HEK293 (cell line): ENCODE results near the gene GOLT1B.

ENCODE experiments used
- GLIS2 ChIP-seq: fragments of 450-650 bp; formaldehyde crosslinking; IDR thresholded peaks from 2 replicates; pipeline ENCODE4 v1.5.1; 2016; ENCODE audit warnings: missing biosample characterization, missing genetic modification characterization
- KLF9 ChIP-seq: fragments of 450-650 bp; formaldehyde crosslinking; IDR thresholded peaks from 2 replicates; pipeline ENCODE4 v1.5.1; 2016; ENCODE audit warnings: missing biosample characterization, missing genetic modification characterization, low read depth
- REPIN1 ChIP-seq: fragments of 450-650 bp; formaldehyde crosslinking; IDR thresholded peaks from 2 replicates; pipeline ENCODE4 v1.5.1; 2017; ENCODE audit warnings: missing biosample characterization, missing genetic modification characterization, low read depth
- SCRT2 ChIP-seq: fragments of 450-650 bp; formaldehyde crosslinking; IDR thresholded peaks from 2 replicates; pipeline ENCODE4 v1.5.1; 2016; ENCODE audit warnings: missing biosample characterization, missing genetic modification characterization
- ZBTB20 ChIP-seq: fragments of 450-650 bp; formaldehyde crosslinking; IDR thresholded peaks from 2 replicates; pipeline ENCODE4 v1.5.1; 2016; ENCODE audit warnings: missing biosample characterization, missing genetic modification characterization
- ZBTB8A ChIP-seq: fragments of 450-650 bp; formaldehyde crosslinking; IDR thresholded peaks from 2 replicates; pipeline ENCODE4 v1.5.1; 2016; ENCODE audit warnings: missing biosample characterization, missing genetic modification characterization
- ZNF140 ChIP-seq: fragments of 450-650 bp; formaldehyde crosslinking; IDR thresholded peaks from 2 replicates; pipeline ENCODE4 v1.5.1; 2016; ENCODE audit warnings: missing biosample characterization, missing genetic modification characterization
- ZNF16 ChIP-seq: fragments of 450-650 bp; formaldehyde crosslinking; IDR thresholded peaks from 2 replicates; pipeline ENCODE4 v1.5.1; 2016; ENCODE audit warnings: low read depth, missing biosample characterization, missing genetic modification characterization
- ZNF221 ChIP-seq: fragments of 450-650 bp; formaldehyde crosslinking; IDR thresholded peaks from 2 replicates; pipeline ENCODE4 v1.5.1; 2017; ENCODE audit warnings: missing biosample characterization, missing genetic modification characterization, borderline replicate concordance
- ZNF239 ChIP-seq: fragments of 450-650 bp; formaldehyde crosslinking; IDR thresholded peaks from 2 replicates; pipeline ENCODE4 v1.5.1; 2016; ENCODE audit warnings: missing biosample characterization, missing genetic modification characterization
- ZNF248 ChIP-seq: fragments of 450-650 bp; formaldehyde crosslinking; IDR thresholded peaks from 2 replicates; pipeline ENCODE4 v1.5.1; 2017; ENCODE audit warnings: missing biosample characterization, missing genetic modification characterization
- ZNF311 ChIP-seq: fragments of 450-650 bp; formaldehyde crosslinking; IDR thresholded peaks from 2 replicates; pipeline ENCODE4 v1.5.1; 2017; ENCODE audit warnings: missing biosample characterization, missing genetic modification characterization, borderline replicate concordance
- ZNF324 ChIP-seq: fragments of 450-650 bp; formaldehyde crosslinking; IDR thresholded peaks from 2 replicates; pipeline ENCODE4 v1.5.1; 2016; ENCODE audit warnings: missing biosample characterization, missing genetic modification characterization
- ZNF366 ChIP-seq: fragments of 450-650 bp; formaldehyde crosslinking; conservative IDR thresholded peaks from 2 replicates; pipeline ENCODE4 v1.5.1; 2016; ENCODE audit warnings: missing biosample characterization, missing genetic modification characterization
- ZNF404 ChIP-seq: fragments of 450-650 bp; formaldehyde crosslinking; IDR thresholded peaks from 2 replicates; pipeline ENCODE4 v1.5.1; 2017; ENCODE audit warnings: missing biosample characterization, missing genetic modification characterization
- ZNF423 ChIP-seq: fragments of 450-650 bp; formaldehyde crosslinking; IDR thresholded peaks from 2 replicates; pipeline ENCODE4 v1.5.1; 2016; ENCODE audit warnings: missing biosample characterization, missing genetic modification characterization
- ZNF426 ChIP-seq: fragments of 450-650 bp; formaldehyde crosslinking; IDR thresholded peaks from 2 replicates; pipeline ENCODE4 v1.5.1; 2017; ENCODE audit warnings: missing biosample characterization, missing genetic modification characterization, mild to moderate bottlenecking, inconsistent platforms, moderate library complexity
- ZNF48 ChIP-seq: fragments of 450-650 bp; formaldehyde crosslinking; IDR thresholded peaks from 2 replicates; pipeline ENCODE4 v1.5.1; 2016; ENCODE audit warnings: missing biosample characterization, missing genetic modification characterization
- ZNF664 ChIP-seq: fragments of 450-650 bp; formaldehyde crosslinking; IDR thresholded peaks from 2 replicates; pipeline ENCODE4 v1.5.1; 2016; ENCODE audit warnings: missing biosample characterization, missing genetic modification characterization
- ZNF776 ChIP-seq: fragments of 450-650 bp; formaldehyde crosslinking; IDR thresholded peaks from 2 replicates; pipeline ENCODE4 v1.5.0; 2017; ENCODE audit warnings: missing biosample characterization, missing genetic modification characterization, borderline replicate concordance
- ZNF843 ChIP-seq: fragments of 450-650 bp; formaldehyde crosslinking; IDR thresholded peaks from 2 replicates; pipeline ENCODE4 v1.5.1; 2016; ENCODE audit warnings: missing biosample characterization, missing genetic modification characterization
- ZXDB ChIP-seq: fragments of 450-650 bp; formaldehyde crosslinking; IDR thresholded peaks from 2 replicates; pipeline ENCODE4 v1.5.1; 2016; ENCODE audit warnings: missing biosample characterization, missing genetic modification characterization
- TF ChIP-seq, protein P1 (sequence below): fragments of 450-650 bp; formaldehyde crosslinking; IDR thresholded peaks from 2 replicates; pipeline ENCODE4 v1.5.1; 2017; ENCODE audit warnings: missing biosample characterization, missing genetic modification characterization
- TF ChIP-seq, protein P2 (sequence below): fragments of 450-650 bp; formaldehyde crosslinking; IDR thresholded peaks from 2 replicates; pipeline ENCODE4 v1.5.1; 2017; ENCODE audit warnings: missing biosample characterization, missing genetic modification characterization
- TF ChIP-seq, protein P3 (sequence below): fragments of 450-650 bp; formaldehyde crosslinking; IDR thresholded peaks from 2 replicates; pipeline ENCODE4 v1.5.1; 2016; ENCODE audit warnings: missing biosample characterization, missing genetic modification characterization, low read depth
- TF ChIP-seq, protein P4 (sequence below): fragments of 450-650 bp; formaldehyde crosslinking; optimal IDR thresholded peaks from 2 replicates; pipeline ENCODE3; 2016; ENCODE audit warnings: missing biosample characterization, mild to moderate bottlenecking, missing genetic modification characterization
- TF ChIP-seq, protein P5 (sequence below): fragments of 450-650 bp; formaldehyde crosslinking; IDR thresholded peaks from 2 replicates; pipeline ENCODE4 v1.5.1; 2016; ENCODE audit warnings: missing biosample characterization, missing genetic modification characterization, borderline replicate concordance
- TF ChIP-seq, protein P6 (sequence below): fragments of 450-650 bp; formaldehyde crosslinking; IDR thresholded peaks from 2 replicates; pipeline ENCODE4 v1.5.1; 2016; ENCODE audit warnings: missing biosample characterization, missing genetic modification characterization

Gene GOLT1B

DNA sequence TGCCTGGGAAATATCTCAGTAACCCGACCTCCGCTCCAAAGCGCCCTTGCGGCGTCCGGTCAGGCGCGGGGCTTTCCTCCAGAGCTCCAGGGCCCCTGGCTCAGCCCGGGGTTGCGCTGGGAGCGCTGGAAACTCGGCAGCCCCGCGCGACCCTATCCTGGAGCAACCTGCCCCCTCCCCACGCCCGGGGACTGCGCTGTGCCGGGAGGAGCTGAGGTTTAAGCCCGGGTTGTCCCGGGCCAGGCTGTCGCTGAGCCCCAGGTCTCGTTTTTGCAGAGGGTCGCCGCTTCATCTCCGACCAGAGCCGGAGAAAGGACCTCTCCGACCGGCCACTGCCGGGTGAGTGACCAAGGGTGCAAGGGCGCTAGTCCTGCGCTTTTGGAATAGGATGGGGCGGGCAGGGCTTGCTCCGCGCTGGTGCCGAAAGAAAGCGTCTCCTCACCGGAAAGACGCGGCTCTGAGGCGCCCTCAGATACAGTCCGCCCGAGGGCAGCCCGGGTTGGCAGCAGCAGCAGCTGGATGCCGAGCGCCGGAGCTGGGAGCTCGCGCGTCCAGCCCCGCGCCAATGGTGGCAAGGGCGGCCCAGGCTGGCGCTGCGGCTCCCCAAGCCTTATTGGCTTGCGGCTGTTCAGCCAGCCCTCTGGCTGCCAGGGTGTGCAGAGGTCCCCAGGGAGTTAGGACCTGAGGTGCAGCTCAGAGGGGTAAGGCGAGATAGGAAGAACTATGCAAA is 26.0 kb downstream of the GOLT1B start (continued):
- TF ChIP-seq, protein P1, sequence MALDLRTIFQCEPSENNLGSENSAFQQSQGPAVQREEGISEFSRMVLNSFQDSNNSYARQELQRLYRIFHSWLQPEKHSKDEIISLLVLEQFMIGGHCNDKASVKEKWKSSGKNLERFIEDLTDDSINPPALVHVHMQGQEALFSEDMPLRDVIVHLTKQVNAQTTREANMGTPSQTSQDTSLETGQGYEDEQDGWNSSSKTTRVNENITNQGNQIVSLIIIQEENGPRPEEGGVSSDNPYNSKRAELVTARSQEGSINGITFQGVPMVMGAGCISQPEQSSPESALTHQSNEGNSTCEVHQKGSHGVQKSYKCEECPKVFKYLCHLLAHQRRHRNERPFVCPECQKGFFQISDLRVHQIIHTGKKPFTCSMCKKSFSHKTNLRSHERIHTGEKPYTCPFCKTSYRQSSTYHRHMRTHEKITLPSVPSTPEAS (tag by site-specific recombination), result peak; percentile 94
- no peak for TF ChIP-seq KLF9 (tag by site-specific recombination)
- TF ChIP-seq, protein P2, sequence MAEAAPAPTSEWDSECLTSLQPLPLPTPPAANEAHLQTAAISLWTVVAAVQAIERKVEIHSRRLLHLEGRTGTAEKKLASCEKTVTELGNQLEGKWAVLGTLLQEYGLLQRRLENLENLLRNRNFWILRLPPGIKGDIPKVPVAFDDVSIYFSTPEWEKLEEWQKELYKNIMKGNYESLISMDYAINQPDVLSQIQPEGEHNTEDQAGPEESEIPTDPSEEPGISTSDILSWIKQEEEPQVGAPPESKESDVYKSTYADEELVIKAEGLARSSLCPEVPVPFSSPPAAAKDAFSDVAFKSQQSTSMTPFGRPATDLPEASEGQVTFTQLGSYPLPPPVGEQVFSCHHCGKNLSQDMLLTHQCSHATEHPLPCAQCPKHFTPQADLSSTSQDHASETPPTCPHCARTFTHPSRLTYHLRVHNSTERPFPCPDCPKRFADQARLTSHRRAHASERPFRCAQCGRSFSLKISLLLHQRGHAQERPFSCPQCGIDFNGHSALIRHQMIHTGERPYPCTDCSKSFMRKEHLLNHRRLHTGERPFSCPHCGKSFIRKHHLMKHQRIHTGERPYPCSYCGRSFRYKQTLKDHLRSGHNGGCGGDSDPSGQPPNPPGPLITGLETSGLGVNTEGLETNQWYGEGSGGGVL (tag by site-specific recombination), result no peak
- TF ChIP-seq ZXDB (tag by site-specific recombination), result peak; percentile 55; the same call in 1 of the 2 replicates
- no peak for TF ChIP-seq ZNF664 (tag by site-specific recombination)
- TF ChIP-seq ZNF426 (tag by site-specific recombination), result no peak
- no peak for TF ChIP-seq ZNF239 (tag by site-specific recombination)
- TF ChIP-seq ZNF324, result no peak
- no peak for TF ChIP-seq ZNF311
- TF ChIP-seq, protein P3, sequence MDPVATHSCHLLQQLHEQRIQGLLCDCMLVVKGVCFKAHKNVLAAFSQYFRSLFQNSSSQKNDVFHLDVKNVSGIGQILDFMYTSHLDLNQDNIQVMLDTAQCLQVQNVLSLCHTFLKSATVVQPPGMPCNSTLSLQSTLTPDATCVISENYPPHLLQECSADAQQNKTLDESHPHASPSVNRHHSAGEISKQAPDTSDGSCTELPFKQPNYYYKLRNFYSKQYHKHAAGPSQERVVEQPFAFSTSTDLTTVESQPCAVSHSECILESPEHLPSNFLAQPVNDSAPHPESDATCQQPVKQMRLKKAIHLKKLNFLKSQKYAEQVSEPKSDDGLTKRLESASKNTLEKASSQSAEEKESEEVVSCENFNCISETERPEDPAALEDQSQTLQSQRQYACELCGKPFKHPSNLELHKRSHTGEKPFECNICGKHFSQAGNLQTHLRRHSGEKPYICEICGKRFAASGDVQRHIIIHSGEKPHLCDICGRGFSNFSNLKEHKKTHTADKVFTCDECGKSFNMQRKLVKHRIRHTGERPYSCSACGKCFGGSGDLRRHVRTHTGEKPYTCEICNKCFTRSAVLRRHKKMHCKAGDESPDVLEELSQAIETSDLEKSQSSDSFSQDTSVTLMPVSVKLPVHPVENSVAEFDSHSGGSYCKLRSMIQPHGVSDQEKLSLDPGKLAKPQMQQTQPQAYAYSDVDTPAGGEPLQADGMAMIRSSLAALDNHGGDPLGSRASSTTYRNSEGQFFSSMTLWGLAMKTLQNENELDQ (tag by site-specific recombination), result no peak
- TF ChIP-seq ZNF843 (tag by site-specific recombination), result peak; percentile 34; the same call in 1 of the 2 replicates
- no peak for TF ChIP-seq ZNF221 (tag by site-specific recombination)
- TF ChIP-seq, protein P4, sequence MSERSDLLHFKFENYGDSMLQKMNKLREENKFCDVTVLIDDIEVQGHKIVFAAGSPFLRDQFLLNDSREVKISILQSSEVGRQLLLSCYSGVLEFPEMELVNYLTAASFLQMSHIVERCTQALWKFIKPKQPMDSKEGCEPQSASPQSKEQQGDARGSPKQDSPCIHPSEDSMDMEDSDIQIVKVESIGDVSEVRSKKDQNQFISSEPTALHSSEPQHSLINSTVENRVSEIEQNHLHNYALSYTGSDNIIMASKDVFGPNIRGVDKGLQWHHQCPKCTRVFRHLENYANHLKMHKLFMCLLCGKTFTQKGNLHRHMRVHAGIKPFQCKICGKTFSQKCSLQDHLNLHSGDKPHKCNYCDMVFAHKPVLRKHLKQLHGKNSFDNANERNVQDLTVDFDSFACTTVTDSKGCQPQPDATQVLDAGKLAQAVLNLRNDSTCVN, result peak; percentile 65
- TF ChIP-seq ZNF423 (tag by site-specific recombination), result peak; percentile 89
- TF ChIP-seq ZNF48 (tag by site-specific recombination), result no peak
- TF ChIP-seq, protein P5, sequence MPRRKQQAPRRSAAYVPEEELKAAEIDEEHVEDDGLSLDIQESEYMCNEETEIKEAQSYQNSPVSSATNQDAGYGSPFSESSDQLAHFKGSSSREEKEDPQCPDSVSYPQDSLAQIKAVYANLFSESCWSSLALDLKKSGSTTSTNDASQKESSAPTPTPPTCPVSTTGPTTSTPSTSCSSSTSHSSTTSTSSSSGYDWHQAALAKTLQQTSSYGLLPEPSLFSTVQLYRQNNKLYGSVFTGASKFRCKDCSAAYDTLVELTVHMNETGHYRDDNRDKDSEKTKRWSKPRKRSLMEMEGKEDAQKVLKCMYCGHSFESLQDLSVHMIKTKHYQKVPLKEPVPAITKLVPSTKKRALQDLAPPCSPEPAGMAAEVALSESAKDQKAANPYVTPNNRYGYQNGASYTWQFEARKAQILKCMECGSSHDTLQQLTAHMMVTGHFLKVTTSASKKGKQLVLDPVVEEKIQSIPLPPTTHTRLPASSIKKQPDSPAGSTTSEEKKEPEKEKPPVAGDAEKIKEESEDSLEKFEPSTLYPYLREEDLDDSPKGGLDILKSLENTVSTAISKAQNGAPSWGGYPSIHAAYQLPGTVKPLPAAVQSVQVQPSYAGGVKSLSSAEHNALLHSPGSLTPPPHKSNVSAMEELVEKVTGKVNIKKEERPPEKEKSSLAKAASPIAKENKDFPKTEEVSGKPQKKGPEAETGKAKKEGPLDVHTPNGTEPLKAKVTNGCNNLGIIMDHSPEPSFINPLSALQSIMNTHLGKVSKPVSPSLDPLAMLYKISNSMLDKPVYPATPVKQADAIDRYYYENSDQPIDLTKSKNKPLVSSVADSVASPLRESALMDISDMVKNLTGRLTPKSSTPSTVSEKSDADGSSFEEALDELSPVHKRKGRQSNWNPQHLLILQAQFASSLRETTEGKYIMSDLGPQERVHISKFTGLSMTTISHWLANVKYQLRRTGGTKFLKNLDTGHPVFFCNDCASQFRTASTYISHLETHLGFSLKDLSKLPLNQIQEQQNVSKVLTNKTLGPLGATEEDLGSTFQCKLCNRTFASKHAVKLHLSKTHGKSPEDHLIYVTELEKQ, result no peak
- TF ChIP-seq ZBTB20, result peak; percentile 96
- TF ChIP-seq GLIS2 (tag by site-specific recombination), result peak; percentile 50
- TF ChIP-seq SCRT2, result no peak
- no peak for TF ChIP-seq ZNF140 (tag by site-specific recombination)
- no peak for TF ChIP-seq ZNF776 (tag by site-specific recombination)
- TF ChIP-seq, protein P6, sequence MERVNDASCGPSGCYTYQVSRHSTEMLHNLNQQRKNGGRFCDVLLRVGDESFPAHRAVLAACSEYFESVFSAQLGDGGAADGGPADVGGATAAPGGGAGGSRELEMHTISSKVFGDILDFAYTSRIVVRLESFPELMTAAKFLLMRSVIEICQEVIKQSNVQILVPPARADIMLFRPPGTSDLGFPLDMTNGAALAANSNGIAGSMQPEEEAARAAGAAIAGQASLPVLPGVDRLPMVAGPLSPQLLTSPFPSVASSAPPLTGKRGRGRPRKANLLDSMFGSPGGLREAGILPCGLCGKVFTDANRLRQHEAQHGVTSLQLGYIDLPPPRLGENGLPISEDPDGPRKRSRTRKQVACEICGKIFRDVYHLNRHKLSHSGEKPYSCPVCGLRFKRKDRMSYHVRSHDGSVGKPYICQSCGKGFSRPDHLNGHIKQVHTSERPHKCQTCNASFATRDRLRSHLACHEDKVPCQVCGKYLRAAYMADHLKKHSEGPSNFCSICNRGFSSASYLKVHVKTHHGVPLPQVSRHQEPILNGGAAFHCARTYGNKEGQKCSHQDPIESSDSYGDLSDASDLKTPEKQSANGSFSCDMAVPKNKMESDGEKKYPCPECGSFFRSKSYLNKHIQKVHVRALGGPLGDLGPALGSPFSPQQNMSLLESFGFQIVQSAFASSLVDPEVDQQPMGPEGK, result no peak; the same call in 1 of the 2 replicates
- TF ChIP-seq ZNF16 (tag by site-specific recombination), result no peak
- no peak for TF ChIP-seq ZNF366 (tag by site-specific recombination)
- peak; percentile 54; the same call in 1 of the 2 replicates for TF ChIP-seq ZBTB8A (tag by site-specific recombination)
- no peak for TF ChIP-seq ZNF248 (tag by site-specific recombination)
- no peak for TF ChIP-seq ZNF404 (tag by site-specific recombination)
- no peak for TF ChIP-seq REPIN1 (tag by site-specific recombination)
